Activated naive CD4-positive, alpha-beta T cell treated with anti-CD3 and anti-CD28 coated beads, Interleukin-2, amount 50 U/mL, for 16 hours (primary cell): ENCODE measurements around the gene EPHA6.

Source experiments
- DNase-seq: peaks from one replicate; pipeline ENCODE4 v3.0.0-alpha.2; 2020

Gene EPHA6

GRCh38 chr3:97662762-97663161 lies 848.4 kb downstream of the EPHA6 start:
- DNase-seq = no peak

GRCh38 chr3:97665896-97666295 lies 851.5 kb downstream of the EPHA6 start:
- DNase-seq = no peak

DNA sequence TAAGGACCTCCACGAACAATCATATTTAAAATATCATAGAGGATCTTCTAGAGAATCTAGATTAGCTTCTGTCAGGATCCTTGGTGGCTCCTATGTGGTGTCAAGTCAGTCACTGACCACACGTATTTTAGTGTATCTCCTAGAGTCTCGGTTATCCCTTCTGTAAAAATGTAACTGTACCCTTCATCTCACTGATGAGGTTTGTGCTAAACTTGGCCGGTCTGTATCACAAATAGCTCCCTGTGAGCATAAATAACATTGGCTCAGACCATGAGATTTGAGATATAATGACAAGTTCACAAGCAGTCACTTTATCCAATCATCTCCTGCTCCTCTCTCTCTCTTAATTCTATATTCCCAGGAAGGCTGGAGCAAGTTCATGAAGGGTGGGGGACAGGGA lies 856.6 kb downstream of the EPHA6 start:
- DNase-seq = no peak

DNA sequence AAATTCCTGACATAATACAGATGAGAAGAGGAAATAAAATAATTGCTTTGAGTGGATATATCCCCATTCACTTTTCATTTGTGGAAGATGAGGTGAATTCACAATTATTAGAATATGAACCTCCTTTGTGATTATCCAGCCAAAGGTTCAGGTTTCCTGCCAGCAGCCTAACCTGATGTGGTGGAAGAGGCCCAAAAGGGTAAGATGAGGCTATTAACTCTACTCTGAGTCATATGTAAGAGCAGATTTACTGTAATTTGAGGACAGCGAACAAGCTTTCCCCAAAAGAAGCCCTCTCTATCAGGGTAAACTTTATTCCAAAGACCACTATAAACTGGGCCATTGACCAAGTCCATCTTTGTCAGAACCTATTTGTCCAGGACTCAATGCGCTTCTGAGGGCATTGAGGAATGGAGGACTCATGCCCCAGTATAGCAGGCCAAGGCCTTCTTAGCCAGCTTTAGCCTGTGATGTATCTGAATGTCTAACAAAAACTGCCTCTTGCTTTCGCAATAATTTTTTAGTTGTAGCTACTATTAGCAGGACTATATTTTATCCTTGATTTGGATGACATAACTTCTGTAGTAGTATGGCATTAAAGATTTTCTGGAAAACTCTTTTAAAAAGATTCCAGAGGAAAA lies 859.1 kb downstream of the EPHA6 start:
- DNase-seq = no peak

DNA sequence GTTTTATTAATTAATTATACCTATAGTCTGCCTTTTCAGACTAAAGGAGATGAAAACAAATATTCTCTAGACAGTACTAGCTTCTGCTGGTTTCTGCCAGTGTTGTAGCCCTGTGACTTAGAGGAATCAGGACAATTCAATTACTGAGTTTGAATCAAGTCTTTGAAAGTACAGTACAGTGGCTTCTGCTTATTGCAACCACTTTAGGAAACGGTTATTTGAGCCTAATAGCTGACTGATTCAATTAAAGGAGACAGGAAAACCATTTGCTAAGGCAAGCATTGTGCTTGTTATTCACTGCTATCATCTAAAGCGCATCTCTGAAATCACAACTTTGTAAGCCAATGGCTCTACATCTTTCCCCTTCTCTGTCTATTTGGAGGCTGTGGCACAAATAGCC lies 860.1 kb downstream of the EPHA6 start:
- DNase-seq = no peak

DNA sequence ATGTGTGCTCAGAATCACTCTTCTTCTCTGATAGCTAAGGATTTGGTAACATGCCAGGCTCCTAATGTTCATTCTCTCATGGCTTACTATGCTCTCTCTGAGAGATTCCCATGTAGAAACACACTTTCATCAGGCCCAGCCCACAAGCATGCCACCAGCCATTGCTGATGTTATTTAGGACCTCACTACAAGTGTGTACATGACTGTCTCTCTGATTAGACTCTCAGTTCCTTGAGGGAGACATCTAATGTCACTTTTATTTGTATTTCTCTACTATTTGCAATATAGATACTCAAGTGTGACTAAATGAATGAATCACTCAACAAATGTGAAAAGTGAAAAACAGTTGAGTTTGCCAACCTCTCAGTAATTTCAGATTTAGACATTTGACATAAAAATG lies 865.8 kb downstream of the EPHA6 start:
- no peak for DNase-seq

DNA sequence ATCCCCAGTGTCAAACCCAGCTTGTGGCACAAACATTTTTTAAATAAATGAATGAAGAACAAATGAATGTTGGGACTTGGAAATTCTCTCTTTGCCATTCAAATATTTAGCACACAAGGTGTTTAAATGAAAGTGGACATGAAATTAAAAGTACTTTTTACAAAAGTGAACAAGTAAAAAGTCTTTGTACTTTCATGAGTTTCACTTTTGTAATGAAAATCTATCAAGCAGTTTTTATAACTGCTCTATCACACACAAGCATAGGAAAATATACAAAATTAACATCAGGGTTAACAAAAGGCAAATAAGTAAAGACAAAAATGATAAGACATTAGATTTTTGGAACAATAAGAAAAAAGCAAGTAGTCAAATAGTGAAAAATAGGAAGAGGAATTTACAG lies 866.3 kb downstream of the EPHA6 start:
- no peak for DNase-seq

GRCh38 chr3:97684490-97684889 lies 870.1 kb downstream of the EPHA6 start:
- no peak for DNase-seq

DNA sequence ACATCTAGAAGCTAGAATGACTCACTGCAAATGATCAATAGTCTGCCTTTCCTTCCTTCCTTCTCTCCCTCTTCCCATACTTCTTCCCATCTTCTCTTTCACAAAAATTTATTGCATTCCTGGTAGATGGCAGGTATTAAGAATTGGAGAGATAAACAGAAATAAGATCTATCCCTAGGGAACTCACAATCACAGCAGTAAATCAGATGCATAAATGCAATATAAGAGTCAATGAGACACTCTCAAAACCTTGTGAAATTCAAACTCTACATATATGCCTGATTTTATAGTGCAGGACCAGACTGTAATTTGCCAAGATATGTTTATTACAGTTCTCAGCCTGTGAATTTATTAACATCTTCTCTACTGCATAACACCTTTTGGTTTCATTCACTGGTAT lies 871.9 kb downstream of the EPHA6 start:
- no peak for DNase-seq

- DNase-seq = no peak
These were observed 873.3 kb downstream of the EPHA6 start for GRCh38 chr3:97687734-97688133.

- no peak for DNase-seq
These were observed 874.7 kb downstream of the EPHA6 start for GRCh38 chr3:97689111-97689510.

DNA sequence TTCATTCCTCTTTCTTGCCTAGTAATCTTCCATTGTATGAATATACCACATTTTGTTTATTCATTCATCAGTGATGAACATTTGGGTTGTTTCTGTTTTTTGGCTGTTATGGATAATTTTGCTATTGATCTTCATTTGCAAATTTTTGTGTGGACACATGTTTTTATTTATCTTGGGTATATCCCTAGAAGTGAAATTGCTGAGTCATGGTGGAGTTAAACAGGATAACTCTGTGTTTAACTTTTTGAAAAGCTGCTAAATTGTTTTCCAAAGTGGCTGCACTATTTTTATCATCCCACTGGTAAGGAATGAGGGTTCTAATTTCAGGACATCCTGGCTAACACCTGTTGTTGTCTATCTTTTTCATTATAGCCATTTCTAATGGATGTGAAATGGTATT lies 875.6 kb downstream of the EPHA6 start:
- no peak for DNase-seq

DNA sequence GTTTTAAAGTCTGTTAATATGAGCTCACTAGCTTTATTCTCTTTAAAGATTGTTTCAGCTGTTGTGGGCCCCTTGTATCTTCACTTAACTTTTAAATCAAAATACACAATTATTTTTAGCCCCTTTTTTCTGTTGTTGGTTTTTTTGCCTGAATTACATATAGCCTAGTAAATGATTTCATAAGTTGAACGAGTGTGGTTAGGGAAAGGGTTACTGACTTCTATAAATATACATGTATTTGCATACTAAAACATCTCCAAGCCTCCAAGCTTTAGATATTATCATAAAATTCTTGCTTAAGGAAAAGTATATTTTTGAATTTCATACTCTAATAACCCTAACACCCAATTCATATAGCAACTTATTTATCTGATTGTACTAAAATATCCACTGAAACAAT lies 877.0 kb downstream of the EPHA6 start:
- no peak for DNase-seq

- DNase-seq = no peak
These were observed 878.0 kb downstream of the EPHA6 start for GRCh38 chr3:97692389-97692788.

DNA sequence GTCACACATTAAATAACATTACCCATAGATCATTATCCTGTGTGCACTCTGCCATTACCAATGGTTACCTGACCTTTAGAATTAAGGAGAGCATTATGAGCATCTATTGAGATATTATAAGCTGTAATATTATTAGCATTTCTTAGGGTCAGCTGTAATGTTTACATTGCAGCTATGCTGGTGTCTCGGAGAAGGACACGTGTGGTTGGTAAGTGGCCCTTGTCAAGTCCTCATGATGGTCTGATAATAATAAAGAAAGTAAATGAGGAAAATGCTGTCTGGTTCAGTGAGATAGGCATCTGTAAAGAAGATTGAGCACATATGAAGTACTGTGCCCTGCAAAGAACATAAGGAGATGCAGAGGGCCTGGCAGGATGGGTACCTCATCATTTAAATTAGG lies 878.4 kb downstream of the EPHA6 start:
- DNase-seq = no peak

DNA sequence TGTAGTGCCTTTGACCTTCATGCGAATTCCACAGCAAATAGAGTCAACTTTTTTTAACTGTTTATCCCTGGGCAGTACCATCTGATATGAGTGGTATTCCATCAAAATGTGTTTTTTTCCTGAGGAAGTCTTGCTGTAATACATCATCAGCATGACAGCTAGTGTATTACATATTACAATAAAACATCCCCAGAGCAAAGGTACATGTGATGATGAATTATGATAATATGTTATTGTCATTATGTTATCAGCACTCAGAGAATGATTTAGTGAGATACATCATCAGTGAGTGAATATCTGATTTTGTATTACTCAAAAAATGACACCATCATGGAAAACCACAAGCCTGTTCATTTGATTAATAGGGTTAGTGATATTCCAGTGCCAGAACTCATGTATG lies 880.5 kb downstream of the EPHA6 start:
- no peak for DNase-seq

DNA sequence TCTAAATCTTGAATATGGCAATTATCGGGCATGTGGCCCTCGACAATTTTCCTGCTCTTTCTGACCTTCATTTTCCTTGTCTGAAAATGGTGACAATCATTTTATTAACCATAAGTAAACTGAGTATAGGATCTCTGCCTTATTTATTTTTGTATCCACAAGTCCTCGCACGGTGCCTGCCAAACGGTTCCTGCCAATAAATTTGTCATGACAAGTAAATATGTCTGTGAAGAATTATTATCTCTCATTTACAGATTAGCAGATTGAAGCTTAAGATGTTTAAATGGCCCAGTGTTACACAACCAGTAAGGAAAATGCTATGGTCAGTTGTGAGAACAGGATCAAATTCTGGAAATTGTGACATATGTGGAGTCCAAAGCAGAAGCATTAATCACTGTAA lies 884.3 kb downstream of the EPHA6 start:
- DNase-seq = no peak

GRCh38 chr3:97699889-97700288 lies 885.5 kb downstream of the EPHA6 start:
- DNase-seq = no peak

GRCh38 chr3:97705764-97706163 lies 891.4 kb downstream of the EPHA6 start:
- DNase-seq = no peak

GRCh38 chr3:97706226-97706625 lies 891.8 kb downstream of the EPHA6 start:
- no peak for DNase-seq

- no peak for DNase-seq
These were observed 897.3 kb downstream of the EPHA6 start for GRCh38 chr3:97711654-97712053.

GRCh38 chr3:97712919-97713318 lies 898.5 kb downstream of the EPHA6 start:
- DNase-seq = no peak

DNA sequence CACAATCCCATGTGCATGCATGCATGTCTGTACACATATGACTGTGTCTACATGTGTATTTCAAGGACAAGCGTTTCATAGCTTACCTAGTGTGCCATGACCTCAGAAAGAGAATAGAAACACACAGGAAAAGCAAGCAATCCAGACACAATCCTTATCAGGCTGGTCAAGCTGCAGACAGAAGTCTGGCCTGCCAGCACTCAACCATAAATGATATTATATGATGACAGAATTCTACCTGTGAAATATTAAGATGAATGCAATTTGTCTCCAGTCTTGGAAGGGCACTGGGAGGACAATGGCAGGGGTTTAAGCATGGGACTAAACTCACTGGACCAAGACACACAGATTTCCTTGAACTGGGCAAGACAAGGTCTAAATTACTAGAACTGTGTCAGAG lies 899.2 kb downstream of the EPHA6 start:
- DNase-seq = no peak

DNA sequence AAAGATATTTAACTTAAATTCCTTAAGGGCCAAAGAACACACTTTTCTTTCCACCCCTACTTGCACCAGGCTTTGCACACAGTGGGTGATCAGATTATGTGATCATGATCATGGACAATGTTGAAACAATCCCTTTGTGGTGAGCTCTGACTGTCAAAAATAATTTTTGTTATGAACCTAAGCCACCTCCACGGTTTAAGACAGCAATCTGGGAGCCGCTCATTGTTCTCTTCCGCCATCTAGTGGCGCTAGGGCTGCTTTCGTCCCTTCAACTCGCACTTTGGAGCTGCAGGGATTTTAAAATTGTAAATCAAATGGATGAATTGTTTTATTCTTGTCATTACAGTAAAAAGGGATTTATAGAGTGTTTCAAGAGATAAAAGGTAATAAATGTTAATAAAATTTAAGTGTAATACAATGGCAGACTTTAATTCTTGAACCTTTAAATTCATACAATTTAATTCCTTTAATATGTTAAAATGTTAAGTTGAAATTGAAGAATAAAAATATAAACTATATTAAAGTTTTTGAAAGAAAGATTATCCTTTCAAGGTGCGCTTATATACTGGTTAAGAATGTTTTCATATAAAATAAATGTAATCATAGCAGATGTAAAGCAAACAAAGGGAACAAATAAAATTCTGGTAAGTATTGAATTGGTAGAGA lies 904.9 kb downstream of the EPHA6 start:
- peak; percentile 60 for DNase-seq

- DNase-seq = no peak
These were observed 906.0 kb downstream of the EPHA6 start for GRCh38 chr3:97720417-97720816.
